ENCODE measurements around the gene NKD1. TPM values are rescaled to one million over a fixed set of nuclear protein-coding genes. Genes with fewer than 3 reads are reported as not detected.

NKD1 gene
- total and polyA plus RNA-seq, 7 donors: 0.04 to 0.45 (median 0.22) TPM

DNA sequence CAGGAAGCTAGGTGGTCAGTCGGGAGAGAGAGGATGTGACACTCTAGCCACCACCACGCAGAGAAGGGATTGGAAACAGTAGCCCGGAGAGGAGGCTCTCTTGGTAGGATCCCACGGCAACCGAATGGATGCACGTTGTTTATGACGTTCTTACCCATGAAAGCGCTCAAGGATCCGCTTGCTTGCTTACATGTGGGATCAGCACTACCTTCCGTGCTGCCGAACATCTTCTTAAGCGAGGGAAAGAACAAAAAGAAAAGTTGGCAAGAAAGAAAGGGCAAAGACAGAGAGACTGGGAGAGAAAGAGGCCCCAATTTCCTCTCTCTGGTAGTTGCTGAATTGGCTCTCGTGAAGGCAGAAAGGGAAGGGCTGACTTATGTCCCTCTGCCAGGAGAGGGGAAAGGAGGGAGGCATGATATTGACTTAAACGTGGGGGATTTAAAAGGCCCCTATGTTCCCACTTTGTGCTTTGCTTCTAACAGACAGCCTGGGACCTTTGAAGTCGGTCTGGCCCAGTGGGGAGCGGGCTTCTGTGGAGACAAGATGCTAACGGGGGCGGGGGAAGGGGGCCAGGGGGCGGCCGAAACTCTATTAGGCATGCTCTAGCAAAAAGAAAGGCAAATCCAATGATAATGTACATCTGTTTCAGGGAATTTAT is 97.5 kb downstream of the NKD1 start:
- TF ChIP-seq, protein P1, sequence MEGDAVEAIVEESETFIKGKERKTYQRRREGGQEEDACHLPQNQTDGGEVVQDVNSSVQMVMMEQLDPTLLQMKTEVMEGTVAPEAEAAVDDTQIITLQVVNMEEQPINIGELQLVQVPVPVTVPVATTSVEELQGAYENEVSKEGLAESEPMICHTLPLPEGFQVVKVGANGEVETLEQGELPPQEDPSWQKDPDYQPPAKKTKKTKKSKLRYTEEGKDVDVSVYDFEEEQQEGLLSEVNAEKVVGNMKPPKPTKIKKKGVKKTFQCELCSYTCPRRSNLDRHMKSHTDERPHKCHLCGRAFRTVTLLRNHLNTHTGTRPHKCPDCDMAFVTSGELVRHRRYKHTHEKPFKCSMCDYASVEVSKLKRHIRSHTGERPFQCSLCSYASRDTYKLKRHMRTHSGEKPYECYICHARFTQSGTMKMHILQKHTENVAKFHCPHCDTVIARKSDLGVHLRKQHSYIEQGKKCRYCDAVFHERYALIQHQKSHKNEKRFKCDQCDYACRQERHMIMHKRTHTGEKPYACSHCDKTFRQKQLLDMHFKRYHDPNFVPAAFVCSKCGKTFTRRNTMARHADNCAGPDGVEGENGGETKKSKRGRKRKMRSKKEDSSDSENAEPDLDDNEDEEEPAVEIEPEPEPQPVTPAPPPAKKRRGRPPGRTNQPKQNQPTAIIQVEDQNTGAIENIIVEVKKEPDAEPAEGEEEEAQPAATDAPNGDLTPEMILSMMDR (IDR thresholded peaks at IDR 0.05): no peak
- Histone ChIP-seq H3K27me3 (ENCODE audit: insufficient read depth in 3 of 3, low read length in 2 of 3) (peaks cover 0 to 2% (median 0%) of the 10 kb centered on the region in 3 donors), H3K9me3 (no peaks in the 10 kb centered on the region), H3K36me3 (ENCODE audit: insufficient read depth in 1 of 2, low read depth in 1 of 2) (no peaks in the 10 kb centered on the region), H3K4me1 (no peaks in the 10 kb centered on the region), H3K27ac (no peak overlapping the region), H3K4me3 (no peak overlapping the region)
- DNase-seq (no peak), ATAC-seq (no peak)
- WGBS, 3 donors: 72 to 74% (median 72%) methylated on average over 20 of the region's 20 CpGs
- intact Hi-C loops (cut with DNase I): no loop called here

- Histone ChIP-seq H3K4me3 (no peak overlapping the region), H3K27ac (no peak overlapping the region), H3K36me3 (ENCODE audit: insufficient read depth in 1 of 2, low read depth in 1 of 2) (no peaks in the 10 kb centered on the region), H3K4me1 (no peaks in the 10 kb centered on the region), H3K27me3 (ENCODE audit: insufficient read depth in 3 of 3, low read length in 2 of 3) (peaks cover 0 to 2% (median 0%) of the 10 kb centered on the region in 3 donors), H3K9me3 (no peaks in the 10 kb centered on the region)
- DNase-seq (no peak), ATAC-seq (no peak)
- 66 to 73% (median 70%) methylated on average over 7 to 8 of the region's 8 CpGs for WGBS, 3 donors
- intact Hi-C loops (cut with DNase I): no loop called here
- TF ChIP-seq, protein P1 (IDR thresholded peaks at IDR 0.05): no peak
These were observed 98.1 kb downstream of the NKD1 start for GRCh38 chr16:50646345-50646744.

DNA sequence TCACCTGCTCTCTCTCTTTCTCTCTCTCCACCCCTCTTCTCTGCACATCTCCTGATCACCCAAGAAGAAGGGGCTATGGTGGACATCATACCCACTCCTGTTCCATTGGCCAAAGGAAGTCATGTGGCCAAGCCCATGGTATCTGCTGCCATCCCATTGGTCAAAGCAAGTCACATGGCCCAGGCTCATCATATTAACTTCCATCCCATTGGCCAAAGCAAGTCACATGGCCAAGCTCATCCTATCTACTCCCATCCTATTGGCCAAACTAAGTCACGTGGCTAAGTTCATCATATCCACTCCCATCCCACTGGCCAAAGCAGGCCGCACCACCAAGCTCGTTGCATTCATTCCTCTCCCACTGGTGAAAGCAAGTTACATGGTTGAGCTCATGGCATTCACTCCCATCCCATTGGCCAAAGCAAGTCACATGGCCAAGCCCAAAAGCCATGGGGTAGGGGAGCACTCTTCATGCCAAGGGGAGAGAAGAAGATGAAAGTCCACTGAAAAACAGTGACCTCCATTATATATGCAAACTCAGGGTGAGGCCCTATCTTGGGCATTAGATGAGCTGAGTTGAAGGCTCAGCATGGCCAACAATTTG is 103.7 kb downstream of the NKD1 start:
- no peaks in the 10 kb centered on the region for H3K9me3 ChIP-seq
- TF ChIP-seq, protein P1 (IDR thresholded peaks at IDR 0.05): no peak
- H3K36me3 ChIP-seq (ENCODE audit: insufficient read depth in 1 of 2, low read depth in 1 of 2): no peaks in the 10 kb centered on the region
- no peak overlapping the region for H3K4me3 ChIP-seq
- H3K27ac ChIP-seq: no peak overlapping the region
- ATAC-seq (no peak), DNase-seq (no peak)
- 94 to 98% (median 95%) methylated on average over 3 of the region's 3 CpGs for WGBS, 3 donors
- no peaks in the 10 kb centered on the region for H3K27me3 ChIP-seq (ENCODE audit: insufficient read depth in 3 of 3, low read length in 2 of 3)
- intact Hi-C loops (cut with DNase I): loop anchor here in 1 of 2 donors (10.0 kb wide), 1 partner anchor 57 kb away; no protein-coding TSS in a partner anchor
- H3K4me1 ChIP-seq: no peaks in the 10 kb centered on the region

DNA sequence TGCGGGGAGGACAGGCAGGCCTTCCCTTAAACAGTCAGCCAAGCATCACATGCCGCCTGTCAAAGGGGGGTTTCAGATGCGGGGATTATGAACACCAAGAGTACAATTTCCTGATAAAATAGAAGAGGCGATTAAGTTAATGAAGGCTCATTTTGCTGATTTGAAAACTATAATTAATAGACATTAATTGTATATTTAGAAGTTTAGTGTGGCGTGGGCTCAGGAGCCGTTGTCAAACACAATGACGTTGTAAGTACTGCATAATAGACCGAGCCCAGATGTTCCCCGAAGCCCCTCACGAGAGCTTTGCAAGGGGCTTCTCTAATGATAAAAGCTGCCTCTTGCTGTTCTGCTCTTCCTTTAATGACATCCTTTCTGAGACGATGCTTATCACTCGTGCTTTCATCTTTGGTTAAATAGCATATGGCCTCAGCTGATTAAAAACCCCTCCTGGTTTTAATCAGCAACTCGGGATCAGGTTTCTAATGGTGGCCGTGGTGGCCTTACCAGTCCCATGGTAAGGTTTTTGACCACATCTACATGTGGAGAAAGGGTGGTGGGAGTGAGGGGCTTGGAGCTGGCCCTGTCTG is 104.7 kb downstream of the NKD1 start:
- ATAC-seq: no peak
- intact Hi-C loops (cut with DNase I): loop anchor here in 1 of 2 donors (10.0 kb wide), 1 partner anchor 58 kb away; no protein-coding TSS in a partner anchor
- 70 to 79% (median 70%) methylated on average over 14 of the region's 14 CpGs for WGBS, 3 donors
- TF ChIP-seq, protein P1 (IDR thresholded peaks at IDR 0.05): no peak
- H3K27ac ChIP-seq: no peak overlapping the region
- H3K27me3 ChIP-seq (ENCODE audit: insufficient read depth in 3 of 3, low read length in 2 of 3): no peaks in the 10 kb centered on the region
- H3K4me3 ChIP-seq: no peak overlapping the region
- no peaks in the 10 kb centered on the region for H3K9me3 ChIP-seq
- no peaks in the 10 kb centered on the region for H3K4me1 ChIP-seq
- no peak for DNase-seq
- no peaks in the 10 kb centered on the region for H3K36me3 ChIP-seq (ENCODE audit: insufficient read depth in 1 of 2, low read depth in 1 of 2)
